ENCODE measurements around the gene ANXA5.
"Not testable (repeated sequence)": the region's sequence is repeated elsewhere in the genome, so short reads cannot be mapped to it uniquely, and the experiment has no call there.

The ANXA5 gene

DNA sequence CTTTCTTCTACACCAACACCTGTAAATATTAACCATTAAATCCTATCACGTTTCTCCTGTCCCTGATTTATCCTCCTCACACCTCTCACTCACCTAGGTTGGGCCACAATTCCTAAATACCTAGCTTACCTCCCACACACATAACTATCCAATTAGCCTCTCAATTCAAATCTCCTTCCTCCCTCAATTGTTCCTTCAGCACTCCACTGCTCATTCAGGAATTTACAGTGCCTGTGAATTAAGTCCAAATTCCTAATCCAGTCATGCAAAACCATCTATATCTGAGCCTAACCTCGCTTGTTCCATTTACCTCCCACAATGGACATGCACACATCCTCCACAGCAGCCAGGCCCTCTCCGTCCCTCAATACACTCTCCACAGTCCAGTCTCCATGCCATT, 17.5 kb downstream of the ANXA5 start:
- no peak for DNase-seq (ENCODE audit: low read depth in 3 of 3)

DNA sequence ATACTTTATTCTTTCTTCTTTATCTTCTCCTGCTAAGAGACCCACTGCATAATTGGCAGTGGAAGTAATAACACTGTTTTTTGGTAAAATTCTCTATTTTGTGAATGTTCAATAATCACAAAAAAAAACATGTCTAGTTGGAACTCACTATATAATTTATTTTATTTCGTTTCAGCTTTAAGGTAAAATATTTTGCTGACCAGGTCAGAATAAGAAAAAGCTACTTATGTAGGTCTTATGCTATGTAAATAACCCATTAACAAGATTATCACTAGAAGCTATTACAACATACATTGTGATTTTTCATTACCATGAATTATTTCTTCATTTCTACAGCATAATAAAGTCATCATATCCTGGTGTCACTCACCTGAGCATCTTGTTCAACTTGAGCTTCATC, 19.3 kb downstream of the ANXA5 start:
- DNase-seq (ENCODE audit: low read depth in 3 of 3): no peak

DNA sequence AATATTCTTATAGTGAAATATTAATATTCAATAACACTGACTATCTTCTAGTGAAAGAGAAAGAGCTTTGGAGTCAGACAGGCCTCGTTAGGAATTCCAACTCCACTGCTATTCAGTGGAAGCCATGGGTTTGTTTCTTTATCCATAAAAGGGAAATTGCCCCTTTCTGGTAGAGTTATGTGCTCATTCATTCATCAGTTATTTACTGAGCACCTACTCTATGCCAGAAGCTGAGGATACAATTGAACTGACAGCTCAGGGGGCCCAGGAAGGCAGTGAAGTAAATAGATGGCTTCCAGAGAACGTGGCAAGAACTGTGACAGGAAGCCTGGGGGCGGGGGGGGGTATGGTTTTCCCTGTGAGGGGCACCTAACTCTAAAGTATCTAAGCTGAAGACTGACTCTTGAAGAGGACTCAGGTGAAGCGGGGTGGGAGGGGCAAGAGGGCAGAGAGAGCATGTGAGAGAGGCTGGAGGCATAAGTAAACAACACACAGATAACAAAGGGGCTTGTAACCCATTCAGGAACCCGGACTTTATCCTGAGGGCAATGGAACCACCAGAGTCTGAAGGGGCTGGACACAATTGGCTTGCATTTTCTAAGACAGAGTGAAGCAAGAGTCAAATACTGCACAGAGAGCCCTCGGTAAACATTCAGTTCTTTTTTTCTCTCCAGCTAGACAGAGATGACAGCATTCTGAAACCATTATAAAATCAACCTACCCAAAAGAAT, 20.3 kb downstream of the ANXA5 start:
- no peak for DNase-seq (ENCODE audit: low read depth in 3 of 3)

DNA sequence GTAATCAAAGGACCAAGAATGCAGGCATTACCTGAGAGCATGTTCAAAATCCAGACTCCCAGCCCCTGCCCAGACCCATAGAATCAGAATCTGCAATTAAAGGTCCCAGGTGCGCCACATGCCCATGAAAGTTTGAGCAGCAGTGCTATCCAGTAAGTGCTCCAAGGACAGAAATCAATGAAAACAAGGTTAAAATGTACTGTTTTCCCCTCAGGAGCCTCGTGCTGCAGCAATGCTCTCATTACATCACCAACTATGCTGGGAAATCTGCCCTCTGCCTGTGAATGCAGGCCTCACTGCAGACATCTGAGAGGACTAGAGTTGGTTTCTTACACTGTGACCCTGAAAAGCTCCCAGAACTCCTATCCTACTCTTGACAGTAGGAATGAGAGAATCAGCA, 21.1 kb downstream of the ANXA5 start:
- DNase-seq (ENCODE audit: low read depth in 3 of 3): no peak

DNA sequence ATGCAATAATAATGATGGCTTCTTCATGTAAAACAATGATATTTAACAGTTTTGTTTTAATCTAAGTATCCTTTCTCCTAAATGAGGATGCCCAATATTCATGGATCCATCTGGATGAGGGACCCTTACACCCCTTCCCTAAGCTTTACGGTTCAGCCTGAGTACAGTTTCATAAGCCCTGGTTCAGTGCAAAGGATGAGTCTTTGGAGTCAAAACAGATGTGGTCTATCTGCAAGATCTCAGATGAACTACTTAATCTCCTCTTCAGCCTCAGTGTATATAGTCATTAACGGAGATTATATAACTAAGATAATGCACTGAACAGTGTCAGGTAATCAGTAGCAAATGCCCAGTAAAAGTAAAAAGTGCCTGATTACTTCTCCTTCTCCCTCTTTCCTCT, 22.1 kb downstream of the ANXA5 start:
- DNase-seq (ENCODE audit: low read depth in 3 of 3): no peak

DNA sequence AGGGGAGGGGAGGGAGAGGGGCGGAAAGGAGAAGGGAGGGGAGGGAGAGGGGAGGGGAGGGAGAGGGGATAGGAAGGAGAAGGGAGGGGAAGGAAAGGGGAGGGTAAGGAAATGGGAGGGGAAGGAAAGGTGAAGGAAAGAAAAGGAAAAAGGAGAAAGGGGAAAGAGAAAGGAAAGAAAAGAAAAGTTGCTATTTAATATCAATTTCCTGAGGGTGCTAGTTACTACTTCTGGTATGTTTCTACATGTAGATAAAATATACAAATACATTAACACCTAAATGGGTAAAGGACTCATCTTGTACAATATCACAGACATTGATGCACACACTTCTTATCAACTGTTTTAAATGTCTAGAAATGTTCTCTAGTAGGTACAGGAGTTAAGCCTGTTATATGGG, 22.6 kb downstream of the ANXA5 start:
- DNase-seq (ENCODE audit: low read depth in 3 of 3): no peak

DNA sequence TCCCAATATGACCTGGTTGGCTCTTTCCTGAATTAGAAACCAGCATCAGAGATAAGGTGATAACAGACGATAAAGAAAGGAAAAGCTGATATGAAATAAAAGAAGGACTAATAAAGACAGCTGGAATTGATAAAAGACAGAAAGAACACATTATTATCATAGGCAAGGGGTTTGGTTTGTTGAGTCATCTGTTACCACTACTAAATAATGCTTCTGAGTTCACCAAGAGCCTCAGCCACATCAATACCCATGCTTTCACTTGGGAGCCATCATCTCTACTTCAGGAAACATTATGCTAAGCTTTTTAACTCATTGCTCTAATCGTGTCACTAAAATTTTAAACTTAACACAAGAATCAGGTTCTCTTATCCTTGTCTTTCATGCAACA, 27.6 kb downstream of the ANXA5 start:
- DNase-seq (ENCODE audit: low read depth in 3 of 3): no peak

DNA sequence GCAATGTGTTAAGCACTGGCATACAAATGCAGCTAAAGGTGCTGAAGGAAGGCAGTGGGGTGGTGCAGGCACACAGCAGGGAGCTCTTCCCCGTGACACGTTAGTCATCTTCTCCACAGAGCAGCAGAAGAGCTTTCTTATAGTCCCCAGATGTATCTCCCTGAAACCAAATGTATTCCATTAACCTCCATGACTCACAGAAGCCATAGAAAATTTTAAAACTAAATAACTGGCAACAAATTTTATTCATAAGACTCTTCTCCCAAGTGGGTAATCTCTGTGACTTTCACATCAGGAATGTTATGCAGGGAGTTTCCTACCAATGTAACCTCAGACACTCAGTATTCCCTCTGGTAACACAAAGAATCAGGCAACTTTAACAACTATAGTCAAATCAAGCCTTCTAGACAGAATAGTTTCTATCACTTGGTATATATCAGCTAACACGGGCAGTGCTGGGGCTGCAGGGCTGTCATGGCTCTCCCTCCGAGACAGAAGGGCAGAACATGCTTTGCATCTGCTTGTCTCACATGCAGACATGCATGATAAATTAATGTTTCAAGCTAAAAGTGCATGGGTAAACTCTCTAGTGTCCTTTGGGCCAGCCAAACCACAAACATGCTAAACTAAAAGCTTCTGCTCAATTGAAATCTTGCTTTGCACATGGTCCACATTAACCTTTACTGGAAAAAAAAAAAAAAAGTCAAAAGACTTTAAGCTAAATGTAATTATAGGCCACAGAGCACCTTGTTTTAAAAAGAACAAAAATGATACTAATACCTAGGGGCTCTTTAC, 28.2 kb downstream of the ANXA5 start:
- DNase-seq (ENCODE audit: low read depth in 3 of 3): no peak

DNA sequence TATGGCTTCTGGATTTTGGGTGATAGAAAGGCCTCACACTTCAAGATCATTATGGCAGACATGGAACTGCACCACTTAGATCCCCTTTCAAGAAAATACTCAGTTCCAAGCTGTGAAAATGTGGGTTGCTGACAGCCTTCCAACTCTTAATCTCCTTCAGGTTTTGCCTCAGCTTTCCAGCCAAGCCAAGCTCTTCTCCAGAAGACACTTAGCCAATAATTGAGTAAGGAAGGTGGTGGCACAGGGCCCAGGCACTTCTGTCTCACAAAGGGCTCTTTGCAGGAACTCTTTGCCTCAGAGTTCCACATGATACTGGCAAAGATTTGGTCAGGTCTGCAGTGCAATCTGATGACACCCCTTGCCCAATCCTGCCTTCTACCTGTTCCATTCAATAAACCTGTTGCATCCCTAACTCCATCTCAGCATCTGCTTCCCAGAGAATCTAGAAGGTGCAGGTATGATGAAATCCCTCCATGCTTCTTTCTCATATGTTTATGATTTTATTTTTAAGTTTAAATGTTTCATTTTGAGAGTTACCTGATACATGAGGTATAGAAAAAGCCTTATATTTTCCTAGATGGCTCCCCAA, 30.6 kb downstream of the ANXA5 start:
- no peak for DNase-seq (ENCODE audit: low read depth in 3 of 3)

DNA sequence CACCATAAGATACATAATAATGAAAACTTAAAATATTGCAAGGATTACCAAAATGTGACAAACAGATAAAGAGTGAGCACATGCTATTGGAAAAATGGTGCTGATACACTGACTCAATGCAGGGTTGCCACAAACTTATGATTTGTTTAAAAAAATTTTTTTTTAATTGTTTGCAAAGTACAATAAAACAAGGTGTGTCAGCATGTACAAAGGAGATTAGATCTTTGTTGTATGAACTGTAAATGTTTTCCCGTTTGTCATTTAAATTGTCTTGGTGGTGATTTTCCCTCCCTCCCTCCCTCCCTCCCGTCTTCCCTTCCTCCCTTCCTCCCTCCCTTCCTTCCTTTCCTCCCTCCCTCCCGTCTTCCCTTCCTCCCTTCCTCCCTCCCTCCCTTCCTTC, 31.4 kb downstream of the ANXA5 start:
- DNase-seq (ENCODE audit: low read depth in 3 of 3): no peak

DNA sequence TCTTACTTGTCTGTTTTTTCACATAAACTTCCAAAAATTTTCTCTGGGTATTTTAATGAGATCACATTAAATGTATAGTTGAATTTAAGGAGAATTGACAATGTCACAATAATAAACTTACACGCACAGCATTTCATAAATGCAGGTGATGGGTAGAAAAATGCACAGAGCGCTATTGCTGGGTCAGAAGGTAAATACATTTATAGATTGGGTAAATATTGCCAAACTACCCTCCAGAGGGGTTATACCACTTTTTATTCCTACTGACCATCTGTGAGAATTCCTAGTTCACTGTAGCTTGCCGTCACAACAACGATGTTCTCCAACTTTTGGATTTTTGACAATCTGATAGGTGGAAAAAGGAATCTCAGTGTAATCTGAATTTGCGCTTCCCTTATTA, 34.6 kb downstream of the ANXA5 start:
- no peak for DNase-seq (ENCODE audit: low read depth in 3 of 3)

DNA sequence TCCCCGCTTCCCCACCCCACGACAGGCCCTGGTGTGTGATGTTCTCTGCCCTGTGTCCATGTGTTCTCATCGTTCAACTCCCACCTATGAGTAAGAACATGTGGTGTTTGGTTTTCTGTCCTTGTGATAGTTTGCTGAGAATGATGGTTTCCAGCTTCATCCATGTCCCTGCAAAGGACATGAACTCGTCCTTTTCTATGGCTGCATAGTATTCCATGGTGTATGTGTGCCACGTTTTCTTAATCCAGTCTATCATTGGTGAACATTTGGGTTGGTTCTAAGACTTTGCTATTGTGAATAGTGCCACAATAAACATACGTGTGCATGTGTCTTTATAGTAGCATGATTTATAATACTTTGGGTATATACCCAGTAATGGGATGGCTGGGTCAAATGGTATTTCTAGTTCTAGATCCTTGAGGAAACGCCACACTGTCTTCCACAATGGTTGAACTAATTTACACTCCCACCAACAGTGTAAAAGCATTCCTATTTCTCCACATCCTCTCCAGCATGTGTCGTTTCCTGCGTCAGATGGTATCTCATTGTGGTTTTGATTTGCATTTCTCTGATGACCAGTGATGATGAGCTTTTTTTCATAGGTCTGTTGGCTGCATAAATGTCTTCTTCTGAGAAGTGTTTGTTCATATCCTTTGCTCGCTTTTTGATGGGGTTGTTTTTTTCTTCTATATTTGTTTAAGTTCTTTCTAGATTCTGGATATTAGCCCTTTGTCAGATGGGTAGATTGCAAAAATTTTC, 36.4 kb downstream of the ANXA5 start:
- DNase-seq (ENCODE audit: low read depth in 3 of 3): not testable (repeated sequence)

DNA sequence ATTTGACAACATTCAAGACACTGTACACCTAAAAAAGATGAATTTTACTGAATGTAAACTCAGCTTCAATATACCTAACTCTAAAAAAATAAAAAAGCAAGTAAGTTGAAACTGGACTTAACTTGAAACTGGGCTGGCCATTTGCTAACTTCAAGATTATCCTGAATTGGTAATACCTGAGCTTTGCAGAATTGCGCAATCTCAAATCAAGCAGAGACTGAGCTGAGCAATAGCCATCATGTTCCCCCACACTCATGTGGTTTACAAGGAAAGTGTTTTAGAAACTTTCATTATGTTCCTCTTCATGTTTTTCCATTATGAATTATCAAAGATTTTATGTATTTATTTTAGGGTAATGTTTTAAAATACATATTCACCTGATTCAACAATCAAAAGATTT, 38.7 kb downstream of the ANXA5 start:
- DNase-seq (ENCODE audit: low read depth in 3 of 3): no peak

DNA sequence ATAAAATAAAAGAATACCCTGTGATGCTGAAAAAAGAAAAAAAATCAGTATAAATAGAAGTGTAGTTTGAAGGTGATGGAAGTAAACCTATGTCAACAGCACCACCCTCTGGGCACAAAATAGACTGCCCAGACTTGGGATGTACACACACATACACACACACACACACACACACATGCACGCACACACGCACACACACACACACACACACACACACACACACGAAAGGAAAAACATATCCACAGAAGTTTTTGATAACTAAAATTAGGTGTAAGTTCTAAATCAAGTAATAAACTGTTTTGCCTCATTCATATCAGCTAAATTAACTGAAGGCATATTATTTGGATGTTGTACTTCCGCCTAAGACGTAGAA, 40.5 kb downstream of the ANXA5 start:
- no peak for DNase-seq (ENCODE audit: low read depth in 3 of 3)

DNA sequence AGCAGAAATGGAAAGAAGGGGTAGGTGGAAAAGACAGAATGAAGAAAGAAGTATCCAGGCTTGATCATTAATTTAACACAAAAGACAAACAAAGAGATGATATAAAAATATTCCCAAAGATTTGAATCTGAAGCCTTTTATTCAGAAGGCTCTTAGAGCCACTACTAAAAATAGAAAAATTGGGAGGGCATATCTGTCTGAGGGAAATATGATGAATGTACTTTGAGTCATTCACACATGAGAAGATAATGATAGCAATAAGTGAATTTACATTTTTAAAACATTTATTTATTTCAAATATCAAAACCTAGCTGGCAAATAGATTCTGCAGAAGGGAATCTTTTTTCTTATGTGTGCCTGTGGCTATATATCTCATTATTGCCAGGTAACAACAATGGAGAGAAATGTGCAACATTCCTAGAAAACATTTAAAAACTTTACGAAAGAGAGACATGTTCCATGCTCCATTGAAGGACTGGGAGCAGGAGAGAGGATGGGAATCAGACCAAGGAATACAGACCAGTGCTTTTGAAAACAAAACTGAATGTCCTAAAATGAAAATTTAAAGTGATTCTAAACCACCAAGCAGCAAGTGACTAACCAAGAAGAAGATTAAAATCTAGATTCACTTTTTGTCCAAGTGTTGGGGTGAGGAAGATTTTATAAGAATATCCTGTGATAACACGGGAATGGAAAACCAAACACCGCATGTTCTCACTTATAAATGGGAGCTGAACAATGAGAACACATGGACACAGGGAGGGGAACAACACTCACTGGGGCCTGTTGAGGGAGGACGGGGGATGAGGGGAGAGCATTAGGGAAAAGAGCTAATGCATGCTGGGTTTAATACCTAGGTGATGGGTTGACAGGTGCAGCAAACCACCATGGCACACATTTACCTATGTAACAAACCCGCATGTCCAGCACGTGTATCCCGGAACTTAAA, 41.2 kb downstream of the ANXA5 start:
- DNase-seq (ENCODE audit: low read depth in 3 of 3): no peak

DNA sequence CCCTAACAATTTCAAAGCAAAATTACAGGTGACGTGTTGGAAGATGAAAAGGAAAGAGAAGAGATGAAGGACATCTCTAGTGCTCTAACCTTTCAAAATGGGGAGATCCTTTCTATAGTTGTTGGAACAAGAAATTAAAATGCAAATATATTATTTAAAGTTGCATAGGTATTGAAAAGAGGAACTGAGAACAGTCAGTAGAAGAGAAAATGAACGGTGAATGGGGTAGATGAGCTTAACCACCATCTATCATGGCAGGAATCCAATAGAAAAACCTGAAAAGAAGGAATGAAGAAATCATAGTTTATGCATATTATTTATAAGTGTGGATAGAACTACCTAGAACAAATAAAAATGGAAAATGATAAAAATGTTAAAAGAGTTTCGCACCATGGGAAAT, 42.0 kb downstream of the ANXA5 start:
- DNase-seq (ENCODE audit: low read depth in 3 of 3): no peak

DNA sequence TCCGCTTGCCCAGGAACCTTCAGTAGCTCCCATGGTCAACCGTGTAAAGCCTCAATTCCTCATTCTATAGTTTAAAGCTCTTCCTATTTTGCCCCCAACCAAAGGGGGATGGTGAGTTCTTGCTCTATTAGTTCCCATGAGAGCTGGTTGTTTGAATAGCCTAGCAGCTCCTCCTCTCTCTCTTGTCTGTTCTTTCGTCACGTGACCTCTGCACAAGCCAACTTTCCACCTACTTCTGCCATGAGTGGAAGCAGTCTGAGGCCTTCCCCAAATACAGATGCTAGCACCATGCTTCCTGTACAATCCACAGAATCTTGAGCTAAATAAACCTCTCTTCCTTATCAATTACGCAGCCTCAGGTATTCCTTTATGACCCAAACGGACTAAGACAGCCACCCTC, 42.8 kb downstream of the ANXA5 start:
- no peak for DNase-seq (ENCODE audit: low read depth in 3 of 3)

DNA sequence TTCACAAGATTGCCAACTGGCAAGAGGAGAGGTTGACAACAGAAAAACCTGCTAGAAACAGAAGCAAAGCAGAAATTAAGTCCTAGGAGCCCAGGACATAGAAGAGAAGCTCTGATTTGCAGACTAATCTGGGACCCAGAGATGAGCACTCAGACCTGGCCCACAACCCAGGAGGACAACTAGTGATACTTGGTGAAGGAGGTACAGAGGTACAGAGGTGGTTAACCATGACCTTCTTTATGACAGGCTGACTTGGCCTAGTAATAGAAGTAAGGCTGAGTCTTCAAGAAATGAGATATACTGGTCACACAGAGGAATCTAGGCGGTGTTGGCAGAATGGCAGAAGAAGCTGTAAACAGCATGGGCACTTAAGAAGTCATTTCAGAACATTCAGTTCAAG, 43.6 kb downstream of the ANXA5 start:
- DNase-seq (ENCODE audit: low read depth in 3 of 3): no peak

DNA sequence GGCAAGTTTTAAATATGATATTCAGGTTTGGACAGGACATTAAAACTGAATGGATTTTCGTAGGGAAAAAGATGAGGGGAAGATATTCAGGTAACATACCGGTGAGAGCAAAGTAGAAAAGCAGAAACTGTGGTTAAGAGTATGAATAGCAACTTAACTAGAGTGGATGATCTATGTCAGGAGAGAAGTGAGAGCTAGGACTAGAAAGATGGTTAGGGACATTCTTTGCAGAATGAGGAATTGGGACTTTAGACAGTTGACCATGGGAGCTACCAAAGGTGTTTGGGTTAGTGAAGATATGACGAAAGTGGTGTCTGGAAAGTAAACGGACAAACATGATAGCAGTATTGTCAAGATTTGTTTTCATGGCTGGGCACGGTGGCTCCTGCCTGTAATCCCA, 45.2 kb downstream of the ANXA5 start:
- no peak for DNase-seq (ENCODE audit: low read depth in 3 of 3)

DNA sequence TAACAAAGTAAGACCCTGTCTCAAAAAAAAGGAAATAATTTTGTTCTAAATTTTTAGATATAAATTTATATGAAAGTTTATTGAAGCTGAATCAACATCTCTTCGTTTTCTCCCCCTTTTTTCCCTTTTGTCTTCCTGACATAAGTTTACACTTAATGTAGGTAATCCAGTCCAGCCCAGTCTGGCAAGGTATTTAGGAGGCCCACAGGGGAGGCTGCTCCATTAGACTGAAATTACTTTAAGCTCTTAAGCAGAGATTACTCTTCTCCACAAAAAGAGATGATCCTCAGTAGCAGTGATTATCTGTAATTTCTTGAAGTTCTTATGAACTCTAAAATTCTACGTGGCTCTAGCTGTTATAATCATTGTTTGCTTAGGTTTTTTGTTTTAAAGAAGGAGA, 46.0 kb downstream of the ANXA5 start:
- DNase-seq (ENCODE audit: low read depth in 3 of 3): no peak

DNA sequence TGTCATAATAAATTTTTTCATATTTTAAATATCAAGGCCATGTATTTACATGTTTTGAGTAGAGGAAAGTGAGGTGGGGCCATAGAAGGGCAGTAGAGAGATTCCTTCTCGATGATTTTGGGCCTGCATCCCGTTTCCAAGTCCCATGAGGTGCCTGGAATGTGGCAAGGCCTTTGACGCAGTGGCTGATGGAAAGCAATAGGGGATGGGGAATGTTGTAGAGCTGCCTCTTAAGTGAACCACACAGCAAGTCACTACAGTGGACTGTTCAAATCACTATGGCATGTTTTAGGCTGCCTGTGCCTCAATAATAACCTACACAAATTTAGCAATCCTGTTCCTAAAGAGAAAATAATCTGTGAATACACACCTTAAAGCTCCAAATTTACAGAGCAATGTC, 48.3 kb downstream of the ANXA5 start:
- no peak for DNase-seq (ENCODE audit: low read depth in 3 of 3)
